22Rv1 (cell line): Measurements from ENCODE around the gene CX3CR1.

ENCODE experiments used
- ZFX ChIP-seq: fragments of 450-650 bp; IDR thresholded peaks from 2 replicates; pipeline ENCODE4 v1.6.1; 2017; ENCODE audit warnings: antibody characterized with exemption, borderline replicate concordance
- TF ChIP-seq, protein P1 (sequence below): fragments of 450-650 bp; IDR thresholded peaks from 2 replicates; pipeline ENCODE4 v1.5.1; 2017; ENCODE audit warnings: mild to moderate bottlenecking

DNA sequence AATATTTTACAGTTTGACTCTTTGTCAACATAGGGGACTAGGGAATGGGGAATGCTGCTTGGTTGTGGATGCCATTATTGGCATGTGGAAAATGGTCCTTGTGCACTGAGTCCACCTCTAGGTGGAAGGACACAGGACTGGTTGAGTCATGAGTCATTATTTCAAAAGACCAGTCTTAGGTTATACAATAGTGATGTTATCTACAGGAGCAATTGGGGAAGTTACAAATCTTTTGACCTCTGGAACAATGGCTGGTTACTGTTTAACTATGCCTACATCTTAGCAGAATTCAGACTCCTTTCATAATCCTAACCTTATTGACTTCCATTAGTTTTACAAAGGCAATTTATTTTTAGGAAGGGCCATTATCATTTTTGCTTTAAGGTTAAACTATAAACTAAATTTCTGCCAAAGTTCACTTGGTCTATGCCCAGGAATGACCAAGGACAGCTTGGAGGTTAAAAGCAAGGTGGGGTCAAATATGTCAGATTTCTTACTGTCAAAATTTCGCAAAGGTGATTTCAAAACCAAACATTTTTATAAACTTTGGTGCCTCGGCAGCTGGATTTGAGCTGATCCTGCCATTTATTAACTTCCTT is 37.8 kb upstream of the CX3CR1 start:
- TF ChIP-seq, protein P1, sequence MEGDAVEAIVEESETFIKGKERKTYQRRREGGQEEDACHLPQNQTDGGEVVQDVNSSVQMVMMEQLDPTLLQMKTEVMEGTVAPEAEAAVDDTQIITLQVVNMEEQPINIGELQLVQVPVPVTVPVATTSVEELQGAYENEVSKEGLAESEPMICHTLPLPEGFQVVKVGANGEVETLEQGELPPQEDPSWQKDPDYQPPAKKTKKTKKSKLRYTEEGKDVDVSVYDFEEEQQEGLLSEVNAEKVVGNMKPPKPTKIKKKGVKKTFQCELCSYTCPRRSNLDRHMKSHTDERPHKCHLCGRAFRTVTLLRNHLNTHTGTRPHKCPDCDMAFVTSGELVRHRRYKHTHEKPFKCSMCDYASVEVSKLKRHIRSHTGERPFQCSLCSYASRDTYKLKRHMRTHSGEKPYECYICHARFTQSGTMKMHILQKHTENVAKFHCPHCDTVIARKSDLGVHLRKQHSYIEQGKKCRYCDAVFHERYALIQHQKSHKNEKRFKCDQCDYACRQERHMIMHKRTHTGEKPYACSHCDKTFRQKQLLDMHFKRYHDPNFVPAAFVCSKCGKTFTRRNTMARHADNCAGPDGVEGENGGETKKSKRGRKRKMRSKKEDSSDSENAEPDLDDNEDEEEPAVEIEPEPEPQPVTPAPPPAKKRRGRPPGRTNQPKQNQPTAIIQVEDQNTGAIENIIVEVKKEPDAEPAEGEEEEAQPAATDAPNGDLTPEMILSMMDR = no peak
- no peak for TF ChIP-seq ZFX
